Neural cell (in vitro differentiated cells): ENCODE results near the gene DDHD1. TPM values are rescaled to one million over a fixed set of nuclear protein-coding genes. Genes with fewer than 3 reads are reported as not detected.

ENCODE experiments used
- H2AFZ ChIP-seq: fragments of 200-600, 300-800 bp; sonication (generic), shearing (Covaris generic); 2 replicates; pipeline ENCODE4 v1.6.0; 2014; ENCODE audit warnings: low read depth, mild to moderate bottlenecking, antibody characterized with exemption, low read length, moderate library complexity
- H3F3A ChIP-seq: fragments of 200-600 bp; shearing (Covaris generic); 2 replicates; pipeline ENCODE4 v1.6.1; 2016; ENCODE audit warnings: mild to moderate bottlenecking, moderate library complexity, mixed read lengths, antibody characterized with exemption, low read length; ENCODE audit not compliant: insufficient read depth, poor library complexity, severe bottlenecking
- H3K27ac ChIP-seq: fragments of 200-600, 300-800 bp; sonication (generic), shearing (Covaris generic); 2 replicates; pipeline ENCODE4 v1.5.1; 2014; ENCODE audit warnings: mild to moderate bottlenecking, low read length, moderate library complexity
- H3K27me3 ChIP-seq: fragments of 300-800, 200-600 bp; sonication (generic), shearing (Covaris generic); 2 replicates; pipeline ENCODE4 v1.6.0; 2014; ENCODE audit warnings: mild to moderate bottlenecking, low read depth, low read length, moderate library complexity; ENCODE audit not compliant: insufficient read depth
- H3K36me3 ChIP-seq: fragments of 300-800, 200-600 bp; sonication (generic), shearing (Covaris generic); 2 replicates; pipeline ENCODE4 v1.5.1; 2014; ENCODE audit warnings: mild to moderate bottlenecking, antibody characterized with exemption, low read length, moderate library complexity; ENCODE audit not compliant: insufficient read depth
- H3K4me2 ChIP-seq: fragments of 300-800, 200-600 bp; sonication (generic), shearing (Covaris generic); 2 replicates; pipeline ENCODE4 v1.6.0; 2014; ENCODE audit warnings: mild to moderate bottlenecking, low read length
- H3K4me3 ChIP-seq: fragments of 300-800, 200-600 bp; sonication (generic), shearing (Covaris generic); 2 replicates; pipeline ENCODE4 v1.5.1; 2014; ENCODE audit warnings: mild to moderate bottlenecking, low read length, moderate library complexity
- H3K79me2 ChIP-seq: fragments of 200-600 bp; shearing (Covaris generic); replicated peaks from 2 replicates; pipeline ENCODE4 v1.6.0; 2014; ENCODE audit warnings: mild to moderate bottlenecking, low read length, moderate library complexity; ENCODE audit not compliant: insufficient read depth
- H3K9ac ChIP-seq: fragments of 300-800, 200-600 bp; sonication (generic), shearing (Covaris generic); 2 replicates; pipeline ENCODE4 v1.6.1; 2016; ENCODE audit warnings: mild to moderate bottlenecking, low read length, mixed read lengths
- H3K9me2 ChIP-seq: fragments of 200-600 bp; shearing (Covaris generic); 2 replicates; pipeline ENCODE4 v1.6.1; 2016; ENCODE audit warnings: mild to moderate bottlenecking, low read length, mixed read lengths; ENCODE audit not compliant: insufficient read depth
- H3K9me3 ChIP-seq: fragments of 200-600, 300-800 bp; sonication (generic), shearing (Covaris generic); 2 replicates; pipeline ENCODE4 v1.6.1; 2016; ENCODE audit warnings: mild to moderate bottlenecking, mixed run types, low read length, moderate library complexity, mixed read lengths
- H4K20me1 ChIP-seq: fragments of 200-600 bp; shearing (Covaris generic); 2 replicates; pipeline ENCODE4 v1.6.1; 2016; ENCODE audit warnings: mild to moderate bottlenecking, mixed run types; ENCODE audit not compliant: insufficient read depth
- EP300 ChIP-seq: fragments of 450-650 bp; conservative IDR thresholded peaks from 2 replicates; pipeline ENCODE4 v1.6.1; 2014; ENCODE audit warnings: antibody characterized with exemption, mild to moderate bottlenecking, moderate library complexity; ENCODE audit not compliant: poor library complexity, severe bottlenecking
- EZH2 ChIP-seq: fragments of 200-600, 300-800 bp; shearing (Covaris generic), sonication (generic); IDR thresholded peaks from 2 replicates; pipeline ENCODE4 v1.6.1; 2014; ENCODE audit warnings: antibody characterized with exemption, low read length, borderline replicate concordance, mild to moderate bottlenecking; ENCODE audit not compliant: insufficient read depth, poor library complexity, severe bottlenecking
- MXI1 ChIP-seq: fragments of 450-650 bp; conservative IDR thresholded peaks from 2 replicates; pipeline ENCODE4 v1.6.1; 2014; ENCODE audit warnings: antibody characterized with exemption, mild to moderate bottlenecking; ENCODE audit not compliant: poor library complexity, severe bottlenecking
- POLR2AphosphoS5 ChIP-seq: IDR thresholded peaks from 2 replicates; pipeline ENCODE4 v1.6.1; 2012
- RAD21 ChIP-seq: fragments of 450-650 bp; conservative IDR thresholded peaks from 2 replicates; pipeline ENCODE4 v1.6.1; 2014; ENCODE audit warnings: antibody characterized with exemption, mild to moderate bottlenecking, moderate library complexity
- SMC3 ChIP-seq: fragments of 450-650 bp; conservative IDR thresholded peaks from 2 replicates; pipeline ENCODE4 v1.6.1; 2014; ENCODE audit warnings: antibody characterized with exemption, mild to moderate bottlenecking, moderate library complexity; ENCODE audit not compliant: poor library complexity
- TAF1 ChIP-seq: IDR thresholded peaks from 2 replicates; pipeline ENCODE4 v1.6.1; 2012; ENCODE audit warnings: low read depth
- polyA plus RNA-seq: library from polyadenylated mRNA; depleted of rRNA; stranded (reverse); fragments of >200 nt; gene quantifications from 2 replicates; pipeline ENCODE4 v1.2.3, GENCODE V29; 2014
- TF ChIP-seq, protein P1 (sequence below): fragments of 450-650 bp; IDR thresholded peaks from 2 replicates; pipeline ENCODE4 v1.5.1; 2014; ENCODE audit warnings: antibody characterized with exemption, mild to moderate bottlenecking, moderate library complexity; ENCODE audit not compliant: poor library complexity, severe bottlenecking
- TF ChIP-seq, protein P2 (sequence below): IDR thresholded peaks from 2 replicates; pipeline ENCODE4 v1.6.1; 2012; ENCODE audit warnings: borderline replicate concordance

The DDHD1 gene
- polyA plus RNA-seq, 1 donor from 2014 or later: 13.9 TPM

- TF ChIP-seq POLR2AphosphoS5 (no peak), MXI1 (no peak), RAD21 (no peak), EP300 (no peak), EZH2 (no peak), TAF1 (no peak), SMC3 (no peak)
- TF ChIP-seq, protein P1, sequence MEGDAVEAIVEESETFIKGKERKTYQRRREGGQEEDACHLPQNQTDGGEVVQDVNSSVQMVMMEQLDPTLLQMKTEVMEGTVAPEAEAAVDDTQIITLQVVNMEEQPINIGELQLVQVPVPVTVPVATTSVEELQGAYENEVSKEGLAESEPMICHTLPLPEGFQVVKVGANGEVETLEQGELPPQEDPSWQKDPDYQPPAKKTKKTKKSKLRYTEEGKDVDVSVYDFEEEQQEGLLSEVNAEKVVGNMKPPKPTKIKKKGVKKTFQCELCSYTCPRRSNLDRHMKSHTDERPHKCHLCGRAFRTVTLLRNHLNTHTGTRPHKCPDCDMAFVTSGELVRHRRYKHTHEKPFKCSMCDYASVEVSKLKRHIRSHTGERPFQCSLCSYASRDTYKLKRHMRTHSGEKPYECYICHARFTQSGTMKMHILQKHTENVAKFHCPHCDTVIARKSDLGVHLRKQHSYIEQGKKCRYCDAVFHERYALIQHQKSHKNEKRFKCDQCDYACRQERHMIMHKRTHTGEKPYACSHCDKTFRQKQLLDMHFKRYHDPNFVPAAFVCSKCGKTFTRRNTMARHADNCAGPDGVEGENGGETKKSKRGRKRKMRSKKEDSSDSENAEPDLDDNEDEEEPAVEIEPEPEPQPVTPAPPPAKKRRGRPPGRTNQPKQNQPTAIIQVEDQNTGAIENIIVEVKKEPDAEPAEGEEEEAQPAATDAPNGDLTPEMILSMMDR: no peak
- TF ChIP-seq, protein P2, sequence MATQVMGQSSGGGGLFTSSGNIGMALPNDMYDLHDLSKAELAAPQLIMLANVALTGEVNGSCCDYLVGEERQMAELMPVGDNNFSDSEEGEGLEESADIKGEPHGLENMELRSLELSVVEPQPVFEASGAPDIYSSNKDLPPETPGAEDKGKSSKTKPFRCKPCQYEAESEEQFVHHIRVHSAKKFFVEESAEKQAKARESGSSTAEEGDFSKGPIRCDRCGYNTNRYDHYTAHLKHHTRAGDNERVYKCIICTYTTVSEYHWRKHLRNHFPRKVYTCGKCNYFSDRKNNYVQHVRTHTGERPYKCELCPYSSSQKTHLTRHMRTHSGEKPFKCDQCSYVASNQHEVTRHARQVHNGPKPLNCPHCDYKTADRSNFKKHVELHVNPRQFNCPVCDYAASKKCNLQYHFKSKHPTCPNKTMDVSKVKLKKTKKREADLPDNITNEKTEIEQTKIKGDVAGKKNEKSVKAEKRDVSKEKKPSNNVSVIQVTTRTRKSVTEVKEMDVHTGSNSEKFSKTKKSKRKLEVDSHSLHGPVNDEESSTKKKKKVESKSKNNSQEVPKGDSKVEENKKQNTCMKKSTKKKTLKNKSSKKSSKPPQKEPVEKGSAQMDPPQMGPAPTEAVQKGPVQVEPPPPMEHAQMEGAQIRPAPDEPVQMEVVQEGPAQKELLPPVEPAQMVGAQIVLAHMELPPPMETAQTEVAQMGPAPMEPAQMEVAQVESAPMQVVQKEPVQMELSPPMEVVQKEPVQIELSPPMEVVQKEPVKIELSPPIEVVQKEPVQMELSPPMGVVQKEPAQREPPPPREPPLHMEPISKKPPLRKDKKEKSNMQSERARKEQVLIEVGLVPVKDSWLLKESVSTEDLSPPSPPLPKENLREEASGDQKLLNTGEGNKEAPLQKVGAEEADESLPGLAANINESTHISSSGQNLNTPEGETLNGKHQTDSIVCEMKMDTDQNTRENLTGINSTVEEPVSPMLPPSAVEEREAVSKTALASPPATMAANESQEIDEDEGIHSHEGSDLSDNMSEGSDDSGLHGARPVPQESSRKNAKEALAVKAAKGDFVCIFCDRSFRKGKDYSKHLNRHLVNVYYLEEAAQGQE: no peak
- no peak overlapping the region for H3K4me2 ChIP-seq
- H3K9me3 ChIP-seq: peaks cover 4% of the 10 kb centered on the region
- peaks cover 3% of the 10 kb centered on the region for H3K79me2 ChIP-seq
- H3K36me3 ChIP-seq: no peaks in the 10 kb centered on the region
- H3K4me3 ChIP-seq: no peak overlapping the region
- H4K20me1 ChIP-seq: no peaks in the 10 kb centered on the region
- no peaks in the 10 kb centered on the region for H3K27me3 ChIP-seq
- H3K27ac ChIP-seq: no peak overlapping the region
- H3K9me2 ChIP-seq: no peaks in the 10 kb centered on the region
- no peak overlapping the region for H3K9ac ChIP-seq
- H3F3A ChIP-seq: no peaks in the 10 kb centered on the region
- no peak overlapping the region for H2AFZ ChIP-seq
Measured at GRCh38 chr14:53106768-53107167, 46.4 kb downstream of the DDHD1 start.

- Histone ChIP-seq H4K20me1 (no peaks in the 10 kb centered on the region), H3K79me2 (peaks cover 3% of the 10 kb centered on the region), H3K27me3 (no peaks in the 10 kb centered on the region), H3K9me2 (no peaks in the 10 kb centered on the region), H3K4me2 (no peak overlapping the region), H3F3A (no peaks in the 10 kb centered on the region), H2AFZ (no peak overlapping the region), H3K9ac (no peak overlapping the region), H3K4me3 (no peak overlapping the region), H3K27ac (no peak overlapping the region), H3K36me3 (no peaks in the 10 kb centered on the region), H3K9me3 (peaks cover 4% of the 10 kb centered on the region)
- no peak for TF ChIP-seq SMC3
- TF ChIP-seq EP300: no peak
- no peak for TF ChIP-seq MXI1
- TF ChIP-seq RAD21: no peak
- TF ChIP-seq POLR2AphosphoS5: no peak
- TF ChIP-seq, protein P1: no peak
- TF ChIP-seq TAF1: no peak
- TF ChIP-seq, protein P2: no peak
- TF ChIP-seq EZH2: no peak
Measured at GRCh38 chr14:53103636-53104340, 49.3 kb downstream of the DDHD1 start.
